GM18499 (cell line): ENCODE measurements around the gene MDP1.
A peak's percentile ranks its signal among the peaks of the same experiment; 100 is the strongest.

ENCODE experiments used
- ATAC-seq: cut with Tn5 transposase; IDR thresholded peaks from one replicate; pipeline ENCODE4 v1.9.1; 2021; ENCODE audit warnings: moderate number of reproducible peaks; ENCODE audit not compliant: insufficient read depth, unreplicated experiment

MDP1 gene

GRCh38 chr14:24185026-24185425 lies 30.8 kb downstream of the MDP1 start:
- no peak for ATAC-seq

GRCh38 chr14:24184104-24184970 lies 31.5 kb downstream of the MDP1 start:
- no peak for ATAC-seq

GRCh38 chr14:24183014-24183481 lies 32.8 kb downstream of the MDP1 start:
- ATAC-seq, result no peak

GRCh38 chr14:24182110-24182882 lies 33.6 kb downstream of the MDP1 start:
- no peak for ATAC-seq

GRCh38 chr14:24181371-24182077 lies 34.3 kb downstream of the MDP1 start:
- no peak for ATAC-seq

DNA sequence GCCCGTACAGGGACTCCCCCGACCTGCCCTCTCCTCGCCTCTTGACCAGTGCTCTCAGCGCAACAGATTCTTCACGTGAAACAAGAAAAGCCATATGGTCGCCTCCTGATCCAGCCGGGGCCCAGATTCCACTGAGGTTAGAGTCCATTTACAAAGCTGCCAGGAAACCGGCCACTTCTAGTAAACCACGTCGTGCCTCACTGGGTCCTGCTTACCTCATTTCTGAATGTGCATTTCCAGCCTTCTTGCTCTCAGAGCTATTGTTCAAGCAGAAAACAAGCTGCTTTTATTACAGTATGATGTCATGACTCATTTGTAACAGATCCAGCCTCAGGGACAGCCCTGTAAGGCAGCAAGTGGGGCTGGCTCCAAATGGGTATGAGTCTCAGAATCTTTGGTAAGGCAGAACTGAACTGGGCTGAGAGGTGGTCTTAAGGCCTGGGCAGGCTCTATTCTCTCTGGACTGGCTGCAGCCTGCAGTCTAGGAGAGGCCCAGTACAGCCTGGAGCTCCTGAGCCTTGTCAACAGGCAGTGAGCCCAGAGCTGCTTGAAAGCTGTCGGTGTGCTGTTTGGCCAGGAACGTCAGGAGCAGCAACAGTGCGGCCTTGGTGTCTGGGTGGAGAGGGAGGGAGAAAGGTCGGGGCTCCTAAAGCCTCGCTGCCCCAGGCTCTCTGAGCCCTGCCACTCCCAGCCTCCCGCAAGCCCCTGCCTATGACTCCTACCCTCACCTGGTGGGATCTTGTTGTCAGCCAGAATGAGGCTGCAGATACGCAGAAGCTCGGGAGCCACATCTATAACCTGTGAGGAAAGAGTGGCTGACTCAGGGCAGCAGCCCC lies 35.7 kb downstream of the MDP1 start:
- no peak for ATAC-seq

DNA sequence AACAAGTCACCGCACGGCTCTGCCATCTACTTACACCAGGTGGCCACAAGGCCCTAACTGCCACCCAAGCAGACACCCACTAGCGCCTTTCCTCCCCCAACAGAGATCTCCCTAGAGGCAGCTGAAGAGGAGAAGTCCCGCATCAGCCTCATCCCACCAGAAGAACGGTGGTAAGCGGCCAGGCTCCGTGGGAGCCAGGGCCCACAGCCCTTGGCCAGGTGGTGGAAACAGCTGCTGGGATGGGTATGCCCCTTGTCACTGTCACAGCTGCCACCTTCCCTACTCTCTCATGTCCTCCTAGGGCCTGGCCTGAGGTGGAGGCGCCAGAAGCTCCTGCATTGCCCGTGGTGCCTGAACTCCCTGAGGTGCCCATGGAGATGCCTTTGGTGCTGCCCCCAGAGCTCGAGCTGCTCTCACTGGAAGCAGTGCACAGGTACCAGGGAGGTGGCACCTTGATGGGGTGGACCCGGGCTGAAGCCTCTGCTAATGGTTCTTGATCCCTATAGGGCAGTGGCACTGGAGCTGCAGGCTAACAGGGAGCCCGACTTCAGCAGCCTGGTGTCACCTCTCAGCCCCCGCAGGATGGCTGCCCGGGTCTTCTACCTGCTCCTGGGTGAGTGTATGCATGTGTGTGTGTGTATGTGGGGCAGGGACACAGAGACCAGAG lies 36.4 kb downstream of the MDP1 start:
- no peak for ATAC-seq

DNA sequence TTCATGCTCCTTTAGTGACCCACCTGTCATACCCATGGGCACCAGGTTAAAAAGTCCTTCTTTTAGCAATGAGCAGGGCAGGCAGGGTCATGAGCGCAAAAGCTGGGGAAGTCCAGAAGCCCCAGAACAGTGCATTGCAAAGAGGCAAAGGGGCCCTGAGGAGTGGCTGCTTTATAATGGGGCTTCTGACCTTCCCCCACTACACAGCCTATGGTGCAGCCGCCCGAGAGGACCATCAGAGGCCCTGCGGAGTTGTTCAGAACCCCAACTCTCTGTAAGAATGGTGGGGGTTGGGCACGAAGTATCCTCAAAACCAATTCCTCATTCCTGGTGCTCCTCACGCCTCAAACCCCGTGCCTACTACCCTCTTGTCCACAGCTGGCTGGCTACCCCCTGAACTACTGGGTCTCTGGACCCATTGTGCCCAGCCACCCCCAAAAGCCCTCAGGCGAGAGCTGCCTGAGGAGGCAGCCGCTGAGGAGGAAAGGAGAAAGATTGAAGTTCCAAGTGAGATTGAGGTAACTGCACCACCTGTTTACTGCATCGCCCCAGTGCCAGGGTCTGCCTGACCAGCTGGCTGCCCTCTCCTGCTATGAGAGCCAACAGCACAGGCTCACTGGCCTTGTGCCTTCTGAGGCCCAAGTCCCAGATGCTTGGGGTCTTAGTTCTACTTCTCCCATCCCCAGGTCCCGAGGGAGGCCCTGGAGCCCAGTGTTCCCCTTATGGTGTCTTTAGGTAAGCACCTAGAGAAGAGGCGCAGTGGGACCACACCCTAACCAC lies 37.3 kb downstream of the MDP1 start:
- no peak for ATAC-seq

GRCh38 chr14:24177891-24178290 lies 38.0 kb downstream of the MDP1 start:
- no peak for ATAC-seq

DNA sequence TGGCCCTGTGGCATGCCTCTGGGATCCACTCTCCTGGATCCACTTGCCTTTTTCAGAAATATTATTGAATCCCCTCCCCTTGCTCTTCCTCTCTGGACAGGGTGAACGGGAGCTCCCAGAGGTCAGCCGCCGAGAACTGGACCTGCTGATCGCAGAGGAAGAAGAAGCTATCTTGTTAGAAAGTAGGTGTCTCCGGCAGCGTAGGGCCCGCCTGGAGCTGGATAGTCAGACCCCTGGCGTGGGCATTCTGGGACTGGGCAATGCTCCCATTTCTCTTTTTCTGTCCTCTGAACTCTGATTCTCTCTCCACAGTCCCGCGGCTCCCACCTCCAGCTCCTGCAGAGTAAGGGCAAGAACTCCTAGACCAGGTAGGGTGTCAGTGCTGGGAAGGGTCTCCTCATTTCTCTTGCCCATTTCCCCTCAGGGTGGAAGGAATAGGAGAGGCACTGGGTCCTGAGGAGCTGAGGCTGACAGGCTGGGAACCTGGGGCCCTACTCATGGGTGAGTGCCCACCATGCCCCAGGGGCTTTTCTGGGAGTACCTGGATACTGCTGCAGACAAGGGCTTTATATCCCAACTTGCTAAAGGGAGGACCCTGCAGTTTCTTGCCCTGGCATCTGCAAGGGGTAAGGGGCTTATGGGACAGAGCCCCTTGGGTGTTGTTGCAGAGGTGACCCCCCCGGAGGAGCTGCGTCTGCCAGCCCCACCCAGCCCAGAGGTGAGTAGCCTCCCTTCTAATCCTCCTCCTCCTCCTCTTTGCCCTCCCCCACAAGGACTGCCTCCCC lies 38.6 kb downstream of the MDP1 start:
- no peak for ATAC-seq

DNA sequence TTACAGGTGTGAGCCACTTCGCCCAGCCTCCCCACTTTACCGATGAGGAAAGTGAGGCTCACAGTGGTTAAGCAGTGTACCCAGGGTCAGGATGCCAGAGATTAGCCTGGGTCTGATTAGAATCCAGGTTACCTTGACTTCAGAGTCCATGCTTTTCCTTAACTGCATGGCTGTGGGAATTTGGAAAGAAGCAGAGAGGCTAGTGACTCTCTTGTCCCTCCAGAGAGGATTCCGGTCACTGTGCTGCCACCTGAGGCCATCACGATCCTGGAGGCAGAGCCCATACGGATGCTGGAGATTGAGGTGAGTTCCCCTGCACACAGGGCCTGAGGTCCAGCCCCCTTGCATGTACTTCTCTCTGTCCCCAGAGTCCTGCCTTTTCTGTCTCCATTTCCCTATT lies 39.3 kb downstream of the MDP1 start:
- no peak for ATAC-seq

DNA sequence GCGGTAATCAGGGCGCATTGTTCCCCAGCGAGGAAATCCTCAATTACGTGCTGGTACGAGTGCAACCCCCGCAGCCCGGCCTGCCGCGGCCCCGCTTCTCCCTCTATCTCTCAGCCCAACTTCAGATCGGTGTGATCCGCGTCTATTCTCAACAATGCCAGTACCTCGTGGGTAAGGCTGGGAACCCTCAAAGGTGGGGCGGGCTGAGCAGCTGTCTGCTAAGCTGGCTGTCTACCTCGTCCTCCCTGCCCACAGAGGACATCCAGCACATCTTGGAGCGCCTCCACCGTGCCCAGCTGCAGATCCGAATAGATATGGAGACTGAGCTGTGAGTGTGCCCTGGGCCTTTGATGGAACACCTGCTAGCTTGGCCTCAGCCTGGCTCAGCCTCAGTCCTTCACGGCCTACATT lies 43.0 kb downstream of the MDP1 start:
- no peak for ATAC-seq

GRCh38 chr14:24172261-24172860 lies 43.5 kb downstream of the MDP1 start:
- peak; percentile 3 for ATAC-seq

GRCh38 chr14:24171422-24172260 lies 44.2 kb downstream of the MDP1 start, which contains the start of gene REC8:
Gene REC8 (plus strand): TSS chr14:24172080. CDS start chr14:24172553, 473 bp downstream.
- ATAC-seq, result peak; percentile 78

- ATAC-seq, result no peak
These were observed 48.3 kb downstream of the MDP1 start for GRCh38 chr14:24167469-24168114.

- ATAC-seq, result no peak
These were observed 50.1 kb downstream of the MDP1 start for GRCh38 chr14:24165785-24166184.
